8988T (cell line): ENCODE results near the gene RAD51B.

ENCODE experiments used
- DNase-seq: peaks from one replicate; pipeline ENCODE4 v3.0.0; 2011

RAD51B gene

DNA sequence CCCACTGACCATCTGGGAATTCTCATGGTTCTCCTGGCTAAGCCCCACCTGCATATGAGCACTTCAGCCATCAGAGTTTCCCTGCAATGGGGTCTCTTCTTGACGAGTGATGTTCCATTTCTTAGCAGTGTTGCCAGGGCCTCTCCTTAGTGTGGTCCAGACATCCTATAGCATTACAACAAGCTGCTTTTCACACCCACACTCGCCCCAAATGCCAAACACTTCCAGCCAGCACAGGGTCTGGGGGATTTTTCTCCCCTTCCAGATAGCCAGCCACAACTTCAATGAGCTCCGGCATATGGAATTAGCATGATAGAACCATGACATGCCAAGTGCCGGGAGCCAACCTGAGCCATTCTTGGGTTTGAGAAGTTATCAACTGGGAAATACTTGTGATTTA is 705.9 kb downstream of the RAD51B start:
- DNase-seq, result no peak

DNA sequence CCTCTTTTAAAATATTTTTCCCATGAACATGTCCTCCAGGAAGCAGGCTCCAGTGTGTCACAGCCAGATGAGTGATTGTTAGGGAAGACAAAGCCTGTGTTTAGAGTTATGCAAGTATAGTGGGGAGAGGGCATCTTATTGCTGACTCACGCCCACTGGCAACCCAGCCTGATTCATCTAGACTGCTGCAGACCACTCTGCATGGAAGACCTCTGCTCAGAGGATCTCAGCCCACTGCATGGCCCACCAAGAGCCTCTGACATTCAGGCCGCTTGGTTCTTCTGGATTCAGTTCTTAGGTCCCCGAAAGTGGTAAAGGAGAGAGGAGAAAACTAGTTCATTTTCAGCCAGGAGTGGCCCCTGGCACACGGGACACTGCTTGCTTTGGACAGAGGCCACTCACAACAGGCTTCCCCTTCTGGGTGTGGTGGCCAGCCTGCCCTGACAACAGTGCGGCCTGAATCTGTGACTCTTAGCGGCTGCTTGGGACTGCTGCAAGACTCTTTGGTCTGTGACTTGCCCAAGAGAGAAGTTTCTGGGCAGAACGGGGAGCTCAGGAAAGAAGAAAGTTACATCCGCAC is 707.0 kb downstream of the RAD51B start:
- no peak for DNase-seq

DNA sequence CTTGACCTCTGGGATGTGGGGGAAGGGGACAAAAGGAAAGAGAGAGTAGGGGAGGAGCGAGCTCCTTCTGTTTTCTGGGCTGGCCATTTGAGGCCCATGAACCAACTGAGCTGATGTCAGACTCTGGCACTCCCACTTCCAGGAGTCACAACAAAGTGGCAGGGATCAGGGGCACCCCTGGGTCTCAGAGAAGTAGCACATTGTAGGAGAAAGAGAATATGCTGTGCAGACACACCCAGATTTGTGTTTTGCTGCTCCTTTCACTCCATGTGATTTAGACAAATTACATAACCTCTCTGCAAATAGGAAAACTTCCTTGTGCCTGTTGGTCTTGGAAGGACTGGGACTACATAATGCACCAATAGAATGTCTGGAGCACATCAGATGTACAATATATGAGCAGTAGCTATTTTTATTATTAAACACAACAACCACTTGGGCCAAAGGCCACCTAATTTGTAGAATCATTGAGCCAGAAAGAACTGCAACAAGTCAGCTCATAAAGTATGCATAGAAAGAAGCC is 707.8 kb downstream of the RAD51B start:
- no peak for DNase-seq

DNA sequence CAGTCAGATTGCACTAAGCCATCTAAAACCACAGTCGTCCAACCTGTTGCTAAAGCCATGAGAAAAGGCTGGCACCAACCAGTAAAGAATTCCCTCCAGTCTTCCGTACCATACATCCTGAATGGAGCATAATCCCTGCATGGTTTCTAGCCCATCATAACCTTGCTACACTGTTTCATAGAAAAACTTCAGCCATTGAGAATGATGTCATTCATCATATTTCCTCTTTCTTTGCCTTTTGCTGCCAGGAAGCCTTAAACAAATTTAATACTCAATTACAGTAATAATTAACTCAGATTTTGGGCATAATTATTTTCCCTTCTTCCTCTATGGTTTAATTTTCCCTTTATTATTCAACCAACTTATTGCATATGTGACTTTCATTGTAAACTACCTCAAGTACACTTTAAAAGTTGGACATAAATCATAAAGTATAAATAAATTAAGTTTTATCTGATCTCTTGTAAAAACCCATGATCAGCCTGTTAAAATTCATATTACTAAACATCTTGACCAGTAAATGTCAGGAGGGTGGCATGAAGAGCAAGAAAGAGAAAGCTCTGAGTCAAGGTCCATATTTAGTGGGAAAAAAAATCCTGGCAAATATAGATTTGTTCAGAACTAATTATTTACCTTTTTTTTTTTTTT is 708.6 kb downstream of the RAD51B start:
- DNase-seq, result no peak

DNA sequence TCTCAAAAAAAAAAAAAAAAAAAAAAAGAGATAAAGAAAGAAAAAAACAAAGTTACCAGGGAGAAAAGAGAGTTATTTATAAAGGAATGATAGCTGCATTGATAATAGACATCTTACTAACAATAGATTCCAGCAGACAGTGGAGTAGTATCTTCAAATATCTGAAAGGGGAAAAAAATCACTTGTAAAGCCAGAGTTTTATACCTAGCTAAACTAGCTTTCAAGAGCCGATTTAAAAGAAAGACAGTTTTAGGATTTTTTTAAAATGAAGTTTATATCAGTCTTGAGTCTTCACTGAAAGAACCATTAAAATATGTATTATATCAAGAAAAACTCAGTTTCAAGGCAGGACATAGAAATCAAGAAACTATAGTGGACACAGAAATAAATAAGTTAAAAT is 710.9 kb downstream of the RAD51B start:
- no peak for DNase-seq

DNA sequence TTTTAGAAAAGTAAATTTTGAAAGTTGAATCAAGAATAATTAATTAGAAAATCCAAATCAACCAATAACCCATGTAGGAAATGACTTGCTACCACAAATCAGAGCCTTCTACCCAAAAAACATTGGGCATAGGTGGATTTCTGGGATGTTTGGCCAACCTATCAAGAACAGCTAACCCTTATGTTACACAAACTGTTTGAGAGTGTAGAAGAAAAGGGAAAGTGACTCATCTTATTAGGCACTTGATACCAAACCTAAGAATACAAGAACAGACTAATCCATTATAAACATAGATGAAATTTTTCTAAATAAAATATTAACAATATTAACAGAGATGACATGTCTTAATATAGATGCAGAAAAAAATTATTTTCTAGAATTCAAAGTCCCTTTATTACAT is 712.9 kb downstream of the RAD51B start:
- no peak for DNase-seq

DNA sequence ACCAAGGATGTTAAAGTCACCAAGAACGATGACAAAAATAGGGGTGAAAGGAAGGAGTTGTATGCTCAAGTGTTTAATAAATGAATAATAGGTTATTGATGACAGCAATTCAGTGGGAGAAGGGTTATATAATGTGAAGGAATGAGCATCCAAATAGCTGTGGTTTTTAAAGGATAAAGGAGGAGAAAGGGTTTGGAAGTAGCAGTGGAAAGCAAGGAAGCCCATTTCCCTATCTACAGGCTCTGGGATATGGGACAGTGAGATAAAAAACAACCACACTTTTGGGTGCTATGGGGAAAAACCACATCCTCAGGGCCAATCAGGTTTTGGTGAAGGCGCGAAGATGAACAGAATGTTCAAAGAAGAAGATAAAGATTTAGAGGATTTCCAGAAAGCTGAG is 714.7 kb downstream of the RAD51B start:
- no peak for DNase-seq

DNA sequence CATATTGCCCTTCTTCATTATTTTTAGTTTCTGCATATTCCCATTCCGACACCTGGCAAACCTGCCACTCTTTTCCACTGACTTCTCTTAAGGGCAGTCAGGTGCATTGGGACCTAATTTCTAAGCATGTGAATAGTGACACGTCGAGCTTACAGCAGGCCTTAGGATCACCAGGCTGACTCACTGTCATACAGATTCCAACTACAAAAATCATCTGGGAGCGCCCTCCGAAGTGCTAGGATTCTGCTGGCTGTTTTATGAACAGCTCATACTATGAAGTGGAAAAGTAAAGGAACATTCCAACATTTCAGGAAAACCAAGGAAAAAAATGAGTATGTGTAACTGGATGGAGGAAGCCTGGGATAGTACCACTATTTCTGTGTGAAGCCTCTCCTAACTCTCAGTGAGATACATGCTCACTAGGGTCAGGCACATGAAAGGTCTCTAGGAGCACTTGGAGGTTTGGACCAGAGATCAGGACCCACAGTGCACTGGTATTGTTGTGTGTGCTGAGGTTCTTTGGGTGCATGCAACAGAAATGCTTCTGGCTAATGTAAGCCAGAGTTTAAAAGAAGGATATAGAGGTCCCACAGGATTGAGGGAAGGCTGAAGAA is 715.9 kb downstream of the RAD51B start:
- DNase-seq, result peak; percentile 37

DNA sequence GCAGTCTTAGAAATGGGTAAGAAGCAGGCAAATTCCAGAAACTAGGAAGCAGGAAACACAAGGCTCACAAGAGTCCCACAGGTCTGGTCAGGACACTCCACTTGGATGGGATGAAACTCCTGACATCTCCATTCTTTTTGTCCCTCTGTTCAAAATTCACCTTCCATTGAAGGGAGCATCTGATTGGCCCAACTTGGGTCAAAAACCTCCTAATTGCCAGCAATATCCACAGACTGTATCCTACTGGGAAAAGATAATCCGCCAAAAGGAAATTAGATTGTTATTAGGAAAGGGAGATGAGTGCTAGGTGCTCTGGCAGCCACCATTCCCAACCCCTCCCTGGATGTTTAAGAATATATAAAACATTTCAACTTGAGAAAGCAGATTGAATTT is 716.4 kb downstream of the RAD51B start:
- no peak for DNase-seq

DNA sequence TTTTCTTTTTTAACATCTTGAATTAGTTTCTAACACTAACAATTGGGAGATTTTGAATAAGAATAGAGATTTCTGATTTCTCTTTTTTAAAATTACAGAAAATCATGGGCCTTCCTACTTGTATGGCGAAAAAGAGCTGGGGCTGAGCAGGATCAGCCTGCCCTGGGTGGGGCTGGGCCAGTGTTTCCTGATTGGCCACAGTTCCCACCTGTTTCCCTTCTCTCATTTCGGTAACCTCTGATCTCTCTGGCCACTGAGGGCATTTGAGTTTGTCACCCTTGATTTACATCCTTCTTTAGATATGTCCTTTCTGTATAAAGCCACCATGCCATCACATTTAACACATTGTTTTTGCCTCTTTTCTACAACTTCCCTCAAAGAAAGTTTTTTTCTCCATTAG is 719.1 kb downstream of the RAD51B start:
- no peak for DNase-seq

DNA sequence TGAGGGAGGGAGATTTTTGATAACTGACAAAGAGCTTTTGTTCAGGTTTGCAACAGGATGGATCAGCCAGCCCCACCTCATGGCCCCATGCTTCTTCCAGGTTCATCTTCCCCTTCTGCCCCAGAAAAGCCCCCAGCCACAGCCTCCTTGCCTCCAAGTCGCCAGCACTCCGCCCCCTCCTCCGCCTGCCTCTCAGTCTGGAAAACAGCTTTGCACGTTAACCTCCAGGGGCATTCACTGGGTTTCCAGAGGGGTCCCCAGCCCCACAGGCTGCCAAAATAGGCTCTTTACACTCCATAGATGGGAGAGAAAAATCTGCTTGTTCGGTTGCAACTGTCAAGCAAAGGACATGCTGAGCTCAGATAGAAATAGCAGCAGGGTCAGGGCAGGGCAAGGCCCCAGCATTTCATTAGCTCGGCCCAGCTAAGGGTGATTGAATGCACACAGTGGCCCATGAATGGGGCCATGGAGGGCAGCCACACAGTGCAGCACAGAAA is 719.7 kb downstream of the RAD51B start:
- no peak for DNase-seq

DNA sequence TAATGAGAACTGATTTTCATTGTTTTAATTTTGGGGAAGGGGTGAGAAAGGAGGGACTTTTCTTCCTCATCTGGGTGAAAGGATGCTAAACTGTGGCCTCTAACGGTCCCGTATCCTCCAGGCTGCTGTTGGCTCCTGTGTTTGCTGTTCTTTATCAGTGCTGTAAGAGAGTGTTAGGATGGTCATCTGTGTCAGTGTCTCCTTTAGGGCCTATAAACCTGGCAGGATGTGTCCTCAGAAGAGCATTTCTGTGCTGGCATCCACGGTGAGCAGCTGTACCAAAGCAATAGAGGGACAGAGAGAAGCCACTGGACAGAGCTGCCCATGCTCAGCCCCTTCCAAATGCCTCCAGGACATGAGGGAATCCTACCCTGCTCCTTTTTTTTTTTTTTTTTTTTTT is 720.2 kb downstream of the RAD51B start:
- DNase-seq, result no peak

DNA sequence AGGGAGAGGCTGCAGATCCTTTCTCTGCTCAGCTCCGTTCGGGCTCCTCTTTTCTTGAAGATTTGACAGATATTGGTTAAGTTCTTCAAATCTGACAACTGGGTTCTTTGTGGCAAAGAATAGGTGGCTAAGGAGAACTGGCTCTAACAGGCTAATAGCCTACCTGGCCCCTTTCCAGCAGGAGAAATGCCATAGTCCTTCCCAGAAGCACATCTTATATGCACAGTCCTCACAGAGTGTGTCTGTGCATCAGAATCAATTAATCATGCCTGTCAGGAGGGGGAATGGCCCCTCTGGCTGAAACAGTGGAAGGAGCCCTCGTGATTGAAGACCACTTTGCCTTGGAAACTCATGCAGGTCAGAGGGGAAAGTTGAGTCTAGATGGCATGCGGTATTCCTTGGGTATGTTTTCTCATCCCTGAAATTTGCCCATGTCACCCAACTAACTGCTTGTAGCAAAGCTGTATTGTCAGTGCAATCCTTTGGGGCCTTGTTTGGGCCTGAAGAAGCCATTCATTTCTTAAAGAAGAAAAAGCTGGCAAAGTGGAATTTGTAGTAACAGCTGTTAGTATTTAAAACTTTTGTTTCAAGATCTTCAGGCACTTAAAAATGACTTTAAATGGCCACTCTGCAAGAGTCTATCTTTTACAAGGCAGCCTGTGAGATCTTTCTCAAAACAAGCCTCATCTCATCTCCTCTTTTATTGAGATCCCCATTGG is 721.8 kb downstream of the RAD51B start:
- DNase-seq, result no peak

DNA sequence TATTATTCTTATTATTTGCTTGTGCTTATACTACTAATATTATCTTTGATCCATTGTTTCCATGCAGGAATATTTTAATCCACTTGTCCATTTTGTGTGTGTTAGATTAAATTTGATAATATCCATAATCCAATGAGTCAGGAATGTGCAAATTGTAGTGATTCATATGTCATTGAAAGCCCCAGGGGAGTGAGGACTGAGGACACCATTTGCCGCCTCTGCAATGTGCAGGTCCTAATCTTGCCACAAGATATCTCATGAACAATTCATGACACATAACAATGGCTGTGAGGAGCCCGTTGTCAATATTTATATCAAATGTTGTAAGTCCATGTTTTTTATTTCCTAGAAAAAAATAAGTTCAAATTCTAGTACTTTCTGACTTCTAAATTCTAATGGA is 722.8 kb downstream of the RAD51B start:
- no peak for DNase-seq

DNA sequence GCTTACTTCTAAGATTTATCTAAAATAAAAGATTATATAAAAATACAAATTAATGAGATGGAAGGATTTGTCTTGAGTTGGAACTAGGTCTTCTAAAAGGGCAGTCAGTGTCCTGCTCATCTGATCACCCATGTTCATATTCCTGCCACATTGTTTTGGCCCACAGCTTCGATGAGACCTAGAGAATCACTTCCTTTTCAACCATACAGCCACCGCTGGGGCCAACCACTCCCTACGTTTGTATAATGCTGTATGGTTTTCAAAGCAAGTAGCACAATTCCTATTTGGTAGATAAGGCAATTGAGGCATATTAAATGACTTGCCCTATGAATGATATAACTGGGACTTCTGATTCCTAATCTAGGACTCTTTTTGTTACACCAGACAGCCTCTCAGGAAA is 723.9 kb downstream of the RAD51B start:
- no peak for DNase-seq

DNA sequence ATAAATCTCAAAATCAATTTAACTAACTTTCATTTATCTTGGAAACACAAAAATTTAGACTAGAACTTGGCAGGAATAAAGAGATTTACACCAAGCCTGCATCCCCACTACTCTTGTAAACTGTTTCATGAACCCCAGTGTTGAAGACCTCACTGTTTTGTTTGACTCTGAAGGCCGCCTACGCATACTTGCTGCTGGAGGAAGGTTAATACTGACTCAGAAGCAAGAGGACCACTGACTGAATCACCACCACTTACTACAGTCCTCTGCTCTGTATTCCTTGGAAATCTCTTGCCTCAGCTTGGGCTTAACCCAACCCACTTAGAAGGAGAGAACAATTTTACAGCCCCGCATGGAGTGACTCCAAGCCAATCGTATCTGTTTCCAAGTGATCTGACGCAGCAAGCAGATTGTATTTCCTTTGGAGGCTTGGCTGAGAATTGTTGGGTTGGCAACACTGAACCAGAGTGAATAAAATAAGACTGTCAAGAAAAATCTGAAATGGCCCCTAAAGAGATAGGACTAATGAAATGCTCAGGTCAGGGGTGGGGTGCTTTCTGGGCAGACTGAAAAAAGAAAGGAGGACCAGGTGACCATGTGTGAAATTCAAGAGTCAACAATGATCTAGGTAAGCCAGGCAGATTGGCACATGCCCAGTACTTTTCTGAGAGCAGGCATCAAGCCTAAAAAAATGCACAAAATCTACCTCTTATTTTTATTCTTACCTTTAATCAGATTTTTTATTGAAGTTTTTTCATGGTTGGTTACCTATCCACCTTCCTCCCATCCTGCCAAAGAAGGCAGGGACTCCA is 724.7 kb downstream of the RAD51B start:
- DNase-seq, result no peak

DNA sequence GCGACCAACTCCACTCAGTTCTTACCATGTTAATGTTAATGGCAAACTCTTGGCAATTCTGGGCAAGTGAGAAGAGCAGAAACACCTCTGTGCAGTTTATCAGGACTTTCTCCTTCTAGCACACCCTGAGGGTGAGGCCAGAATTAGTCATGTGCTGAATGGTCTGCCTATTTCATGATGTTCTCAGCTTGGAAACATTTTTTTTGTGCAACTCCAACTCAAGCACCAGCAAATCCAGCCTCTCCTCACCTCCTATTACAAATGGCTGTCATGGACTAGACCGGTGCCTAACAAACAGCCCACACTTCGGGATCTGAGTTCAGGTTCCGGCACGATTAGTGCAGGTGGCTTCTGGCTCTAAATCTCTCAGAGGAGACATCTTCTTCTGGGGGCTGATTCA is 727.3 kb downstream of the RAD51B start:
- no peak for DNase-seq

DNA sequence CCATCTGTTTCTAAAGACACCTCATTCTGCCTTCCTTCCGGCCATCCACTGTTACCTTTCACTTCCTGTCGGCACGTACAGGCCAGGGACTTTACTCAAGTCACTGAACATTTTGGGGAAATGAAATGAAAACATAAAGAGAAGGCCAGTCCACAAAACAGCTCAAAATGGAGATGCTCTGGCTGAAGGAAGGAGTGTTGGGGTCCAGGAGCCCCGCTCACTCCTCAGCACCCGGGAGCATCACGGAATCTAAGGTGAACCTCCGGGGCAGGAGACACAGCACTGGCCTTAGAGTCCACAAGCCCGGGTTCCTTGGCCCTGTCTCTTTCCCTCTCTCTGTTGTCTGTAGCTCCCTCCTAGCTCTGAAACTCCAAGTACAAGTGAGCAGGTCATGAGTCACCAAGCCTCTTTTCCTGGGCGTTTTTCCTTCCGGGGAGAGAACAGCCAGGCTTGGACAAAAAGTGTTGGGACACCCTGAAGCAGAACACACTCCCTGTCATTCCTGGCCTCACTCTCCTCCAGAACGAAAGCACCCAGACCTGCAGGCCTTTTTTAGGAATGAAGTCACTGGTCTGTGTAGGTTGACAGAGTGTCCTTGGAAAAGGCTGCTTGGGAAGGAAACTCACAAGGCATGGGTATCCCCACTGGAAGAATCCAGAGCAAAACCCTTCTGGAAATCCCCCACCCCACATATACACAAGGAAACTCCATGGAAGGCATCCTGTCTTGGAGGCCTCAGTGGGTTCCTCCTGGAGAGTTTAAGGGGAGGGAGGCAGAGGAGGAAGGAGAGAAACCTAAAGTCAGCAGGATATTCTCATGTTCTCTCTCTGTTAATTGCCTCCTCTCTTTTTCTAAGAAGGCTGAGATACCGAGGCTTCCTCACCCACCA is 728.0 kb downstream of the RAD51B start:
- DNase-seq, result no peak

DNA sequence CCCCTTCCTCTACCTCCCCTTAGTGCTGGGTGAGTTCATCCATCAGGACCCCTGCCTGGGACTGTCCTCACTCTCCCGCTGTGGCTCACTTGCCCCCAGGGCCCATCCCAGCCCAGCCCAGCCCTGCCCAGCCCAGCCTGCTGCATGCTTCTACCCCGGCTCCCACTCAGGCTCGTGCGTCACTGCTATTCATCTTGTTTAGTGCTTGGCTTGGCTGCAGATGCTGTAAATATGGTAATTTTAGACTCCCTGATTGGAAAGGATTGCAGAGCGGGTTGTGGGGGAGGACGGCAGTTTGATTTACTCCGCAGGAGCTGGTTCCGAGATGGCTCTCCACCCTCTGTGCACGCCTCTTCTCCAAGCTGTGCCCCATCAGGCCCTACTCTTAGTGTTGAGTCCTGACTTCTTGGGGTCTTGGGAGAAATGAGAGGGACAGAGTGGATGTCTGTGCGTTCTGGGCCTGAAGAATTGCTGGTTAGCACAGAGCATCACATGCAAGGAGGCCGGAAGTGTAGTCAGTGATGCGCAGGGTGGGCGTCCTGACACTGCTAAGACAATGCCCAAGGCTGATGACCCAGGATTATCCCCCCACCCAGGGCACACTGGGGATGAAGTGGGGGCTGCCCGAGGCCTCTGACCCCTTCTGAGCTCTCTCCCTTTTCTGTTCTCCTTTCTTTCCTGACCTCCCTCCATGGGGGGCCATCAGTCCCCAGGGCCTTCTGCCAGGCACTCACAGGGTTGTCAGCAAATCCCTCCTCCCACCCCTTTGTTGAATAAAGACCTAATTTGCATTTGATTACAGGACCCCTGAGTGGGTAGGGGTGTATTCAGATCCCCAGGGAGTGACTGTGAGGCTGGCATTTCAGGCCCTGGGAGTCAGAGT is 728.9 kb downstream of the RAD51B start:
- DNase-seq, result no peak

DNA sequence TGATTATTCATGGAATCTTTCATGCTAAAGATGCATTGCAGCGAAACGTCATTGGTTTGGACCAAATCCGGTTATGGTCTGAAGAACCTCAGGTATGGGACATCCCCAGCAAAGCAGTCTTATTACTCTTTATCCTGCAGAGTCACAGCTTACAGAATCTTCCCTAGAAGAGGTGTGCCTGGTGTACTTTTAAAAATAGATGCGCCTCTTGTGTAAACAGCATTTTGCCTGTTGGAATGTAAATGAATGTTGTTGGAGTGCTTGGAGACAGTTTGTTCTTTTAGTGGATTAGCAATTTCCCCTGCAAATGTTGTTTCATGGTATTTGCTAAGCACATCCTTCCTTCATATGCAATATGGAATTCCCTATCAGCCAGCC is 730.7 kb downstream of the RAD51B start:
- DNase-seq, result no peak
